Endometrial microvascular endothelial cells (primary cell): ENCODE results near the gene MEIOC. TPM values are rescaled to one million over a fixed set of nuclear protein-coding genes. Genes with fewer than 3 reads are reported as not detected.
"Not testable (repeated sequence)": the region's sequence is repeated elsewhere in the genome, so short reads cannot be mapped to it uniquely, and the experiment has no call there.

ENCODE experiments used
- in situ Hi-C: cut with HindIII; loops from 2 replicates; pipeline ENCODE4 v1.10.0; 2017; ENCODE audit warnings: low sequenced_read_pairs, low pct_unique_long_range_greater_than_20kb; ENCODE audit errors: inconsistent ontology term
- total RNA-seq: library from RNA; depleted of rRNA; stranded (reverse); fragments of >200 nt; gene quantifications from one replicate; pipeline ENCODE4 v1.2.3, GENCODE V29; 2015; ENCODE audit errors: inconsistent ontology term

Gene MEIOC
- total RNA-seq, 1 donor from 2014 or later: under 0.01 TPM

GRCh38 chr17:44689477-44690217 lies 33.4 kb downstream of the MEIOC start, which contains the start of gene CCDC43:
CCDC43 (minus strand) TSS chr17:44689776; CDS start chr17:44689753, 23 bp downstream.
- in situ Hi-C loops: no loop called here

GRCh38 chr17:44690746-44691306 lies 34.6 kb downstream of the MEIOC start:
- in situ Hi-C loops: not testable (repeated sequence)

- in situ Hi-C loops: no loop called here
Measured at GRCh38 chr17:44693609-44694008, 37.3 kb downstream of the MEIOC start.

DNA sequence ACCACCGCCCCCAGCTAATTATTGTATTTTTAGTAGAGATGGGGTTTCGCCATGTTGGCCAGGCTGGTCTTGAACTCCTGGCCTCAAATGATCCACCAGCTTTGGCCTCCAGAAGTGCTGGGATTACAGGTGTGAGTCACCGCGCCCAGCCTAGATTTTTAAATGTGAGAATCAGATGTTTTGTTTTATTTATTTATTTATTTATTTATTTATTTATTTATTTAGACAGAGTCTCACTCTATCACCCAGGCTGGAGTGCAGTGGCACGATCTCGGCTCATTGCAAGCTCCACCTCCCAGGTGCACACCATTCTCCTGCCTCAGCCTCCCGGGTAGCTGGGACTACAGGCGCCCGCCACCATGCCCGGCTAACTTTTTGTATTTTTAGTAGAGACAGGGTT lies 44.0 kb downstream of the MEIOC start:
- in situ Hi-C loops: not testable (repeated sequence)

DNA sequence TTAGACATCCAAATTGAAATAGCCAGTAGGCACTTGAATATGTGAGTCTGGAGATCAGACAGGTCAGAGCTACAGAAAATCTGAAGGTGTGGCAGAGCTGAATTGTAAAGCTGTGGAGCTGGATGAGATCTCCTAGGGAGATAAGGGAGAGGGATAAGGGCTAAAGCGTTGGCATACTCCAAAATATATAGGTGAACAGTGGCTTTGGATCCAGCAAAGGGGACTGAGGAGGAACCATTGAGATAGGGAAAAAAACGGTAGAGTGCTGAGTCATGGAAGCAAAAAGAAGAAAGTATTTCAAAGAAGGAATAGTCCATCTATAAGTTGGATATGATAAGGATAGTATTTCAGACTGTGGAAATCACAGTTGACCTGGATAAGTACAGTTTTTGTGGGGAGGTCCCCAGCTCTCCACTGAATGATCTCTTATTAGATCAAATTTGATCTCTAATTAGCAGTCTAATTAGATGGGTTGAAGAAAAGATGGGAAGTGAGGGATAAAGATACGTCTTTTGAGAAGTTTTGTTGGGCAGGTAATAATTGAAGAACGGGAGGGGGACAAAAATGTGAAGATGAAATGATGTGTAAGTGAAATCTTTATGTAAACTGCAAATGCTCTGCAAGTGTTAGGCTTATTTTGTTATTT lies 51.6 kb downstream of the MEIOC start:
- in situ Hi-C loops: no loop called here

DNA sequence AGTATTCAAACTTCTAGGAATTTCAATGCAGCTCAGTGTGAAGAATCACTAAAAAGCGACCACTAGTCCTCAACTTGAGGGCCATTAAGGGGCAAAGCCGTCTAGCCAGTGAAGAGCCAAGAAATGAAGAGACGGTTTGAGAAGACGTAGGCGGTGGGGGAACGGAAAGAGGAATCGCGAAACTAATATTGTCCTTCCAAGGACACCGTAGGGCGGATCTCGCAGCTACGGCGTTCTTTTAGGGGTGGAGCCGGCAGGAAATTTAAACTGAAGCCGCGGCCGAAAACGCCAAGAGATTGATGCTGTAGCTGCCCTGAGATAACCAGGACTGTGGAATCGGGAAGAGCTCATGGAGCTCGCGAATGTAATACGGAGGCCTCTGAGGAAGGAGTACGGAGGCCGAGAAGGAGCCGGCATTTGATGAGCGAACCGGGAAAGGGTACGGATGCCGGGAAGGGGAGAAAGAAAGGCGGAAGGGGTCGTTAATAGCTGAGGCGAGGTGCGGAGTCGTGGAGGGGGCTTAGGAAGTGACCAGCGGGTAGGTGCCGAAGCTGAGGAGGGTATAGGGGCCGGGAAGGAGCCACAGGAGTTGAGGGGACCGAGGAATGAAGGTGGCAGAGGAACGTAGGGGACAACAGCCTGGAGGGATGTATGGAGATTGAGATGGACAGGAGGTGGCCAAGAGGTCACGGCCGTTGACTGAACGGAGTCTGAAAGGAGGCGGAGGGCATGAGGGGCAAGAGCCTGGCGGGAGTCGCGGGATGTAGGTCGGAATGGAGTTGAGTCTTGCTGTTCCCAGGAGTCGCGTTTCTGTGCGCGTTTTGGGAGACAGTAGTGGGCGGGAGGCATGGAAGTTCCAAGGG lies 52.4 kb downstream of the MEIOC start, which contains the start of gene DBF4B:
DBF4B (plus strand) TSS at position 265 of the 863 bp plus-strand sequence; CDS start at position 421, 156 bp downstream.
- in situ Hi-C loops: no loop called here

- in situ Hi-C loops: no loop called here
Measured at GRCh38 chr17:44719444-44719843, 63.2 kb downstream of the MEIOC start.

GRCh38 chr17:44722254-44722653 lies 66.0 kb downstream of the MEIOC start:
- in situ Hi-C loops: no loop called here

Other genes with a start within 250 kb of the MEIOC start
- 14.2 TPM for gene GPATCH8, start 153.1 kb upstream of the MEIOC start, total RNA-seq
- 1.1 TPM for gene FZD2, start 99.0 kb upstream of the MEIOC start, total RNA-seq
- 29.4 TPM for gene CCDC43, start 33.3 kb downstream of the MEIOC start, total RNA-seq
- 12.8 TPM for gene DBF4B, start 52.2 kb downstream of the MEIOC start, total RNA-seq
- gene ADAM11, start 102.5 kb downstream of the MEIOC start, total RNA-seq: 0.19 TPM
- gene GJC1, start 173.8 kb downstream of the MEIOC start, total RNA-seq: 18.2 TPM
- gene HIGD1B, start 191.4 kb downstream of the MEIOC start, total RNA-seq: not detected
- 122 TPM for gene EFTUD2, start 243.0 kb downstream of the MEIOC start, total RNA-seq